GM12872 (cell line): ENCODE data around the gene E4F1.

Source experiments
- TF ChIP-seq, protein P1 (sequence below): IDR thresholded peaks from 3 replicates; pipeline ENCODE4 v1.5.1; 2011; ENCODE audit warnings: low read depth, mild to moderate bottlenecking, low read length, moderate library complexity; ENCODE audit not compliant: insufficient read depth

Gene E4F1

DNA sequence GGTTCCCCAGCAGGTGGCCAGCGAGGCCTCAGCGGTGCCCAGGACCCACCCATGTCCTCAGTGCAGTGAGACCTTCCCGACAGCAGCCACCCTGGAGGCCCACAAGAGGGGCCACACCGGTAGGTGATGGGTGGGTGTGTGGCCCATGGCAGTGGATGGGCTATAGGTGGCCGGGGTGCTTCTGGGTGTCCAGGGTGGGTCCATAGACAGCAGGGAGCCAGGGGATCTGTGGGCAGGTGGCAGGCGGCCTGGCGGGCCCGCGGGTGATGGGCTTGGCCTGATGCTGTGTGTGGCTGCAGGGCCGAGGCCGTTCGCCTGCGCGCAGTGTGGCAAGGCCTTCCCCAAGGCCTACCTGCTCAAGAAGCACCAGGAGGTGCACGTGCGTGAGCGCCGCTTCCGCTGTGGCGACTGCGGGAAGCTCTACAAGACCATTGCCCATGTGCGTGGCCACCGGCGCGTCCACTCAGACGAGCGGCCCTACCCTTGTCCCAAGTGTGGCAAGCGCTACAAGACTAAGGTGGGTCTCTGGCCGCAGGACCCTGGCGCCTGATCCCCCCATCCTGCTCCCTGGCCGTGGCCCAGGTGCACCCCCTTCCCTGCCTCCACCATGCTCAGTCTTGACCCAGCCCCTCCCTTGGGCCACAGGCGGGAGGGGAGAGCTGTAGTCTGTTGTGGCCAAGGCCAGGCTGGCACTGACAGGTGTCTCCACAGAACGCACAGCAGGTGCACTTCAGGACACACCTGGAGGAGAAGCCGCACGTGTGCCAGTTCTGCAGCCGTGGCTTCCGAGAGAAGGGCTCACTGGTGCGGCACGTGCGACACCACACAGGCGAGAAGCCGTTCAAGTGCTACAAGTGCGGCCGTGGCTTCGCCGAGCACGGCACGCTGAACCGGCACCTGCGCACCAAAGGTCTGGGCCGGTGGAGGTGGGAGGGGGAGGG lies 10.8 kb downstream of the E4F1 start:
- TF ChIP-seq, protein P1, sequence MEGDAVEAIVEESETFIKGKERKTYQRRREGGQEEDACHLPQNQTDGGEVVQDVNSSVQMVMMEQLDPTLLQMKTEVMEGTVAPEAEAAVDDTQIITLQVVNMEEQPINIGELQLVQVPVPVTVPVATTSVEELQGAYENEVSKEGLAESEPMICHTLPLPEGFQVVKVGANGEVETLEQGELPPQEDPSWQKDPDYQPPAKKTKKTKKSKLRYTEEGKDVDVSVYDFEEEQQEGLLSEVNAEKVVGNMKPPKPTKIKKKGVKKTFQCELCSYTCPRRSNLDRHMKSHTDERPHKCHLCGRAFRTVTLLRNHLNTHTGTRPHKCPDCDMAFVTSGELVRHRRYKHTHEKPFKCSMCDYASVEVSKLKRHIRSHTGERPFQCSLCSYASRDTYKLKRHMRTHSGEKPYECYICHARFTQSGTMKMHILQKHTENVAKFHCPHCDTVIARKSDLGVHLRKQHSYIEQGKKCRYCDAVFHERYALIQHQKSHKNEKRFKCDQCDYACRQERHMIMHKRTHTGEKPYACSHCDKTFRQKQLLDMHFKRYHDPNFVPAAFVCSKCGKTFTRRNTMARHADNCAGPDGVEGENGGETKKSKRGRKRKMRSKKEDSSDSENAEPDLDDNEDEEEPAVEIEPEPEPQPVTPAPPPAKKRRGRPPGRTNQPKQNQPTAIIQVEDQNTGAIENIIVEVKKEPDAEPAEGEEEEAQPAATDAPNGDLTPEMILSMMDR: no peak

DNA sequence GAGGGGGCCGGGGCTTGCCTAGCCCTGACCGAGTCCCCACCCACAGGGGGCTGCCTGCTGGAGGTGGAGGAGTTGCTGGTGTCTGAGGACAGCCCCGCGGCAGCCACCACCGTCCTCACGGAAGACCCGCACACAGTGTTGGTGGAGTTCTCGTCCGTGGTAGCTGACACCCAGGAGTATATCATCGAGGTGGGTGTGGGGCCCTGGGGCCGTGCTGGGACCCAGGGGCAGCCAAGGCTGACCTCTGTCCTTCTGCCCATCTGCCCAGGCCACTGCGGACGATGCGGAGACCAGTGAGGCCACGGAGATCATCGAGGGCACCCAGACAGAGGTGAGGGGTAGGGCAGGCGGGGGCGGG lies 11.4 kb downstream of the E4F1 start:
- TF ChIP-seq, protein P1: no peak

DNA sequence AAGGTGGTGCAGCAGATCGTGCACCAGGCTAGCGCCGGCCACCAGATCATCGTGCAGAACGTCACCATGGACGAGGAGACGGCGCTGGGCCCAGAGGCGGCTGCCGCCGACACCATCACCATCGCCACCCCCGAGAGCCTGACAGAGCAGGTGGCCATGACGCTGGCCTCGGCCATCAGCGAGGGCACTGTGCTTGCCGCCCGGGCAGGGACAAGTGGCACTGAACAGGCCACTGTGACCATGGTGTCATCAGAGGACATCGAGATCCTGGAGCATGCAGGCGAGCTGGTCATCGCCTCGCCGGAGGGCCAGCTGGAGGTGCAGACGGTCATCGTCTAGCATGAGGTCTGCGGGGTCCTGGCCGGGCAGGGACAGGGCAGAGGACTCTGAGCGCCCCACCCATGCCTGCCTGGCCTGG lies 11.9 kb downstream of the E4F1 start:
- TF ChIP-seq, protein P1: no peak

DNA sequence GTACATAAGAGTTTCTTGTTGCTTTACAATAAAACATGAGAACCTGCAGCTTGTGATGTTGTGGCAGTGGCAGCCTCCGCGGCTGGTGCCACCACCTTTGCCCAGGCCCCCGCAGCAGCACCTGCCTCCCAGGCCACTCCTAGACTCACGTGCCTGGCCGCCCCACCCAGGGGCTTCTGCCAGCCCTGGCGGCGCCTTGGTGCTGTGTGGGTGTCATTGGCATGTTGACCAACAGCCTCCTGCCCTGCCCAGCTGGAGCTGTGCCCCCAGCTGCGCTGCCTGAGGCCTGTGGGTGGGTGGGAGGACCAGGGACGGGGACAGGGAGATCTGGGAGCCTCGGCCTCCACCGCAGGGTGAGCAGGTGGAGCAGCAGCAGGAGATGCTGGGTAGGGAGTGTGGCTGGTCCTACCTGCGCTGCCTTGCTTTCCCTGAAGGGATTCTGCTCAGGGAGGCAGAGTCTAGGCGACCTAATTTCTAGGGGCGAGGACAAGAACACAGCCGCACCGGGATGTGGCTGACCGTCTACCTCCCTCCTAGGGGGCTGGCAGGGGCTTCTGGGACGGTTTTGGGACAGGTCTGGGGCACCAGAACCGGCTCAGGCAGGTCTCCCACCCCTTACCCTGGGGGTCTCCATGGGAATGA lies 12.4 kb downstream of the E4F1 start:
- TF ChIP-seq, protein P1: no peak

DNA sequence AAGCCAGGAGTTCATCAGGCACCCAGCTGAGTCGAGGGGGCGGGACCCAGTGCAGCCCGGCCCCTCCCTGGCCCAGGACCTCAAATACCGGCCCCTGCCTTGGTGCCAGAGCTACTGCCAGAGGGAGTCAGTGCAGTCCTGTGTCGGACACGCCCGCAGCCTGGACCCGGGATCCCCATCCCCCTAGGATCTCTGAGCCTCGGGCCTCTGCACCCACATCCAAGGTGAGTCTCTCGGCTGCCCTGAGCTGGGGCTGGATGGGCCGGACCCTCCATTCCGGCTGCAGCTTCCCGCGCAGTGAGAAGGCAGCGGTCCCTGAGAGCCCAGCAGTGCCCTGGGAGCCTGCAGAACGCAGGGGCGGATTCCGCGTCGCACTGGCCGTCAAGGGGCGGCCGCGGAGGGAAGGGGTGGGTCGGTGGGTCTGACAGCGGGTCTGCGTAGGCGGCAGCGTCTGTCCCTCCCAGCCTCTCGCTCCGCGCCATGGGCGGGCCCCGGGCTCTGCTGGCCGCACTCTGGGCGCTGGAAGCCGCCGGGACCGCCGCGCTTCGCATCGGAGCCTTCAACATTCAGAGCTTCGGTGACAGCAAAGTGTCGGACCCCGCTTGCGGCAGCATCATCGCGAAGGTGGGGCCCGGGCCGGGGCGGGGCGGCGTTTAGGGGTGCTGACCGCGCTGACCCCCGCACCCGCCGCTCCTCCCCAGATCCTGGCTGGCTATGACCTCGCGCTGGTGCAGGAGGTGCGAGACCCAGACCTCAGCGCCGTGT lies 13.1 kb downstream of the E4F1 start, which contains the start of gene DNASE1L2:
DNASE1L2 (plus strand) TSS at position 108 of the 765 bp plus-strand sequence; CDS start at position 481, 373 bp downstream.
- TF ChIP-seq, protein P1: no peak

DNA sequence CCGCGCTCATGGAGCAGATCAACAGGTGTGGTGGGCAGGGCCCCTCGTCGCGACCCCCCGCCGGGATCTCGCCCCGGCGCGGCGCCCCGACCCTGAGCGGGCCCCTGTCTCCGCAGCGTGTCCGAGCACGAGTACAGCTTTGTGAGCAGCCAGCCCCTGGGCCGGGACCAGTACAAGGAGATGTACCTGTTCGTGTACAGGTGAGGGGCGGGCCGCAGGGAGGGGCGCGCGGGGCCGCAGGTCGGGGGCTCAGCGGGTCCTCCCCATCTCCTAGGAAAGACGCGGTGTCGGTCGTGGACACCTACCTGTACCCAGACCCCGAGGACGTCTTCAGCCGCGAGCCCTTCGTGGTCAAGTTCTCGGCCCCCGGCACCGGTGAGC lies 13.7 kb downstream of the E4F1 start:
- TF ChIP-seq, protein P1: no peak
